ENCODE data around the gene DENND1B. TPM values are rescaled to one million over a fixed set of nuclear protein-coding genes. Genes with fewer than 3 reads are reported as not detected.

DENND1B gene
- total RNA-seq, 1 experiment from 2014 or later = 1.9 TPM

DNA sequence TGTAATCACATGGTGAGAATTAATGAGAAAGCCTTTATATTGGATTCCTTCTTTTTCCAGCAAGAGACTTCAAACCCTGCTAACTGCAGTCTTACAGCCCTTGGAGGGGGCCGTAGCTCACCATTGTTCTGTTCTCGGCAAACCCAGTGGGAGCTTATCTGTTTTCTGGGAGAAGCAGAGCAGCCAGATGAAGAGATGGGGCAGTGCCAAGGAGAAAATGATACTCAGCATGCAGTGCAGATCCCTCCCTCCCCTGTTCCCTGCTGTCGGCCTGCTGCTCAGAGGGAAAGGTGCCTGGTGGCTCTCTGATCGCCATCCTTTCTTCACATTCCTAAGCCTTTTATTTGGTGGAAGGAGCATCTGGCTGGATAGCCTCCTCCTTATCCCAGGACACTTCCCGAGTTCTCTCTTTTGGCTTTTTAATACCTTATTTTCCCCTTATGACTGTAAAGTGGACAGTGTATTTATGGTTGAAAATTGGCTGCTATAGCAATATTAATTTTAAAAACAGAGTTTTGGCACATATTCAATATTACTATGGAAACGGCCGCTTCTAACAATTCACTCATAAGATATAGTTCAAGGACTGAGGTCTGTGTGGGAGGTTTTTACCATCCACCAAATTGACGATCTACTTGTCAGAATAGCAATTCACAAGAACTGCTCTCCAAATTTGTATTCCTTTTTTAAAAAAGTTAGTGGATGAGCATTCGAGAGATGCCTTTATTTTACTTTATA lies 303.9 kb downstream of the DENND1B start:
- Histone ChIP-seq H3K9me3 (ENCODE audit: low read depth, low read length, poor library complexity, severe bottlenecking) (no peaks in the 10 kb centered on the region), H3K27me3 (replicated peaks; ENCODE audit: insufficient read depth, low read depth, low read length, poor library complexity) (no peaks in the 10 kb centered on the region), H3K4me3 (ENCODE audit: low read depth, low read length, poor library complexity, severe bottlenecking) (no peak overlapping the region), H3K36me3 (ENCODE audit: insufficient read depth, low read length, poor library complexity, severe bottlenecking) (no peaks in the 10 kb centered on the region), H3K27ac (ENCODE audit: low read depth, low read length, poor library complexity, severe bottlenecking) (no peak overlapping the region), H3K4me1 (ENCODE audit: insufficient read depth, low read length, poor library complexity, severe bottlenecking) (peaks cover 9% of the 10 kb centered on the region)
- DNase-seq (ENCODE audit: low spot score) = peak; percentile 64
- intact Hi-C loops (cut with micrococcal nuclease; ENCODE audit: unreplicated experiment) = no loop called here
- TF ChIP-seq, protein P1, sequence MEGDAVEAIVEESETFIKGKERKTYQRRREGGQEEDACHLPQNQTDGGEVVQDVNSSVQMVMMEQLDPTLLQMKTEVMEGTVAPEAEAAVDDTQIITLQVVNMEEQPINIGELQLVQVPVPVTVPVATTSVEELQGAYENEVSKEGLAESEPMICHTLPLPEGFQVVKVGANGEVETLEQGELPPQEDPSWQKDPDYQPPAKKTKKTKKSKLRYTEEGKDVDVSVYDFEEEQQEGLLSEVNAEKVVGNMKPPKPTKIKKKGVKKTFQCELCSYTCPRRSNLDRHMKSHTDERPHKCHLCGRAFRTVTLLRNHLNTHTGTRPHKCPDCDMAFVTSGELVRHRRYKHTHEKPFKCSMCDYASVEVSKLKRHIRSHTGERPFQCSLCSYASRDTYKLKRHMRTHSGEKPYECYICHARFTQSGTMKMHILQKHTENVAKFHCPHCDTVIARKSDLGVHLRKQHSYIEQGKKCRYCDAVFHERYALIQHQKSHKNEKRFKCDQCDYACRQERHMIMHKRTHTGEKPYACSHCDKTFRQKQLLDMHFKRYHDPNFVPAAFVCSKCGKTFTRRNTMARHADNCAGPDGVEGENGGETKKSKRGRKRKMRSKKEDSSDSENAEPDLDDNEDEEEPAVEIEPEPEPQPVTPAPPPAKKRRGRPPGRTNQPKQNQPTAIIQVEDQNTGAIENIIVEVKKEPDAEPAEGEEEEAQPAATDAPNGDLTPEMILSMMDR (conservative IDR thresholded peaks at IDR 0.05; ENCODE audit: low read depth, low read length) = no peak
- no peak for TF ChIP-seq EZH2 (IDR thresholded peaks at IDR 0.05; ENCODE audit: borderline replicate concordance, low read depth, low read length, poor library complexity, severe bottlenecking)
- BruUV-seq (replicated peaks) = no TSS peak
- ChIA-PET CTCF (interaction anchor here (0.9 to 1.0 kb wide), 2 partner anchors 71 to 362 kb away, joined by 4 to 12 read pairs; no protein-coding TSS in a partner anchor), POLR2A (ENCODE audit: low non-redundant PET) (no interaction called here)

DNA sequence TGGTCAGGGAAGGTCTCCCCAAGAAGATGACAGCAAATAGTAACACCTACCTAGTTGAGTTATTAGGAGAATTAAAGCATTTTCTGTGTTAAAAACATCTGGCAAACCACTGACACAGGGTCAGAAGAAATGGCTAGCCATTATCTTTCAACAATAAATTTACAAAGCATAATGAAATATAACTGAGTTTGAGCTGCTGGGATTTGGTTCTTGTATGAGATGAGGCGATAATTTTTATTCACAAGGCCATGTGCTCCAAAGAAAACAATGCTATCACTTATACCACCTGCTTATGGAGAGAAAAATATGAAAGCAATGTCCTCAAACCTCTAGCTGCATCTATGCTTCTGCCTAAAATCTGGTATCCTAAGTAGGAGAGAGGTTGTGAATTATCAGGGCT lies 304.9 kb downstream of the DENND1B start:
- DNase-seq (ENCODE audit: low spot score) = no peak
- intact Hi-C loops (cut with micrococcal nuclease; ENCODE audit: unreplicated experiment) = no loop called here
- POLR2A ChIA-PET (ENCODE audit: low non-redundant PET) = no interaction called here
- no peaks in the 10 kb centered on the region for H3K9me3 ChIP-seq (ENCODE audit: low read depth, low read length, poor library complexity, severe bottlenecking)
- CTCF ChIA-PET = interaction anchor here (1.0 kb wide), 1 partner anchor 70 kb away, joined by 12 read pairs; no protein-coding TSS in a partner anchor
- no peak overlapping the region for H3K4me3 ChIP-seq (ENCODE audit: low read depth, low read length, poor library complexity, severe bottlenecking)
- H3K36me3 ChIP-seq (ENCODE audit: insufficient read depth, low read length, poor library complexity, severe bottlenecking) = no peaks in the 10 kb centered on the region
- peaks cover 9% of the 10 kb centered on the region for H3K4me1 ChIP-seq (ENCODE audit: insufficient read depth, low read length, poor library complexity, severe bottlenecking)
- H3K27me3 ChIP-seq (replicated peaks; ENCODE audit: insufficient read depth, low read depth, low read length, poor library complexity) = no peaks in the 10 kb centered on the region
- BruUV-seq (replicated peaks) = no TSS peak
- no peak overlapping the region for H3K27ac ChIP-seq (ENCODE audit: low read depth, low read length, poor library complexity, severe bottlenecking)
- no peak for TF ChIP-seq EZH2 (IDR thresholded peaks at IDR 0.05; ENCODE audit: borderline replicate concordance, low read depth, low read length, poor library complexity, severe bottlenecking)
- TF ChIP-seq, protein P1 (conservative IDR thresholded peaks at IDR 0.05; ENCODE audit: low read depth, low read length) = no peak

DNA sequence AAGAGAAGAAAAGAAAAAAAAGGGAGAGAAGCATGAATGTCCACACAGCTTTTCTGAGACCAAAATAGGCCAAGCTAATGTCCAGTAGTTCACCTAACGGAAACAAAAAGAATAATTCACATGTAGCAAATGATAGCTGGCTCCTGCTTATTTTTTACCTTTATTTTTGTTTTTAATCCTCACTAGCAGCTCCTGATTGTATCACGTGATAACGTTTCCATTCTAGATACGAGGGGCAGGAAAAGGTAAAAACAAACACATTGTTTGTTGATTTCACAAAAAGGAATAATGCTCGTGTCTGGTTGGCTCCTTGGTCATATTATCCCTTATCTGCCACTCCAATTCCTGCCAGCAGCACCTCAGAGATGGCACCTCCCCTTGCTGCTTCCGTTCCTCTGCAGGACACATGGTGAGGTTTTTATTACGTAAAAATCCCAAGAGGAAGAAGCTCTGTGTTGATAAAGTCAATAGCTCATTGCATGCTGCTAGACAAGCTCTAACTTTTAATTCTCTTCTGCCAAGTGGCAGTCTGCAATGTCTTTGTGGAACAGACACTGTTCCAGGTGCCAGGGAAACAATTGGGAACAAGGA lies 305.6 kb downstream of the DENND1B start:
- BruUV-seq (replicated peaks) = no TSS peak

More for the DNA sequence above, 305.6 kb downstream of the DENND1B start:
- ChIA-PET CTCF (no interaction called here), POLR2A (ENCODE audit: low non-redundant PET) (no interaction called here)
- Histone ChIP-seq H3K36me3 (ENCODE audit: insufficient read depth, low read length, poor library complexity, severe bottlenecking) (no peaks in the 10 kb centered on the region), H3K4me1 (ENCODE audit: insufficient read depth, low read length, poor library complexity, severe bottlenecking) (peaks cover 9% of the 10 kb centered on the region), H3K27ac (ENCODE audit: low read depth, low read length, poor library complexity, severe bottlenecking) (no peak overlapping the region), H3K27me3 (replicated peaks; ENCODE audit: insufficient read depth, low read depth, low read length, poor library complexity) (no peaks in the 10 kb centered on the region), H3K4me3 (ENCODE audit: low read depth, low read length, poor library complexity, severe bottlenecking) (no peak overlapping the region), H3K9me3 (ENCODE audit: low read depth, low read length, poor library complexity, severe bottlenecking) (no peaks in the 10 kb centered on the region)
- intact Hi-C loops (cut with micrococcal nuclease; ENCODE audit: unreplicated experiment) = no loop called here
- no peak for TF ChIP-seq EZH2 (IDR thresholded peaks at IDR 0.05; ENCODE audit: borderline replicate concordance, low read depth, low read length, poor library complexity, severe bottlenecking)
- TF ChIP-seq, protein P1 (conservative IDR thresholded peaks at IDR 0.05; ENCODE audit: low read depth, low read length) = no peak
- DNase-seq (ENCODE audit: low spot score) = peak; percentile 31
